Activated CD8-positive, alpha-beta memory T cell treated with anti-CD3 and anti-CD28 coated beads, Interleukin-2, amount 10 ng/mL, durations not matched to agents 7 days and 5 days (primary cell): Measurements from ENCODE around the gene DHRS4L2. TPM values are rescaled to one million over a fixed set of nuclear protein-coding genes. Genes with fewer than 3 reads are reported as not detected.

ENCODE experiments used
- total RNA-seq, 2 experiments: library from RNA; stranded (reverse); gene quantifications; one replicate each; pipeline ENCODE4 v1.2.3, GENCODE V29; 2021

Gene DHRS4L2
- total RNA-seq, 2 experiments from 2014 or later, result 16.0 to 19.4 TPM

Other genes starting within 250 kb of the DHRS4L2 start
- gene DHRS4, start 35.2 kb upstream of the DHRS4L2 start, total RNA-seq, result 10 to 100 TPM; 15.5 to 20.7 TPM
- gene CARMIL3, start 63.1 kb downstream of the DHRS4L2 start, total RNA-seq, result 1 to 10 TPM; 2.9 to 3.3 TPM
- gene CPNE6, start 82.6 kb downstream of the DHRS4L2 start, total RNA-seq, result under 1 TPM in 1 of 2 experiments, not detected in 1; 0.12 TPM
- gene PCK2, start 105.4 kb downstream of the DHRS4L2 start, total RNA-seq, result 10 to 100 TPM; 61.7 to 87.0 TPM
- gene DCAF11, start 125.8 kb downstream of the DHRS4L2 start, total RNA-seq, result 10 to 100 TPM; 86.3 to 94.4 TPM
- gene NRL, start 126.0 kb downstream of the DHRS4L2 start, total RNA-seq, result 1 to 10 TPM; 2.6 to 3.2 TPM
- gene FITM1, start 141.7 kb downstream of the DHRS4L2 start, total RNA-seq, result under 1 TPM; 0.77 to 0.91 TPM
- gene PSME1, start 147.3 kb downstream of the DHRS4L2 start, total RNA-seq, result 100 to 1,000 TPM; 420 to 454 TPM
- 10 to 100 TPM; 45.5 to 56.1 TPM for gene EMC9, start 152.7 kb downstream of the DHRS4L2 start, total RNA-seq
- gene PSME2, start 157.7 kb downstream of the DHRS4L2 start, total RNA-seq, result 100 to 1,000 TPM; 577 to 623 TPM
- gene RNF31, start 158.6 kb downstream of the DHRS4L2 start, total RNA-seq, result 100 to 1,000 TPM; 129 to 149 TPM
- gene IRF9, start 172.3 kb downstream of the DHRS4L2 start, total RNA-seq, result 100 to 1,000 TPM; 238 to 295 TPM
- 10 to 100 TPM; 52.9 to 92.8 TPM for gene REC8, start 183.2 kb downstream of the DHRS4L2 start, total RNA-seq
- 10 to 100 TPM; 32.4 to 54.9 TPM for gene IPO4, start 199.9 kb downstream of the DHRS4L2 start, total RNA-seq
- 10 to 100 TPM; 26.7 to 32.8 TPM for gene TM9SF1, start 206.5 kb downstream of the DHRS4L2 start, total RNA-seq
- gene TSSK4, start 216.8 kb downstream of the DHRS4L2 start, total RNA-seq, result under 1 TPM in 1 of 2 experiments, not detected in 1; 0.42 TPM
- gene CHMP4A, start 224.6 kb downstream of the DHRS4L2 start, total RNA-seq, result 10 to 100 TPM; 80.5 to 82.5 TPM
- gene MDP1, start 227.1 kb downstream of the DHRS4L2 start, total RNA-seq, result 10 to 100 TPM; 11.4 to 16.9 TPM
- 100 to 1,000 TPM; 181 to 205 TPM for gene NEDD8, start 243.4 kb downstream of the DHRS4L2 start, total RNA-seq
- 10 to 100 TPM; 70.6 to 71.3 TPM for gene GMPR2, start 244.0 kb downstream of the DHRS4L2 start, total RNA-seq